DOHH2 (cell line): ENCODE data around the gene USB1.
A peak's percentile ranks its signal among the peaks of the same experiment; 100 is the strongest.

ENCODE experiments used
- H3F3A ChIP-seq: fragments of 200-600 bp; sonication (generic), shearing (Covaris generic); 2 replicates; pipeline ENCODE4 v1.6.0; 2016; ENCODE audit warnings: antibody characterized with exemption, mild to moderate bottlenecking; ENCODE audit not compliant: control insufficient read depth, insufficient read depth
- H3K27ac ChIP-seq: fragments of 200-600 bp; sonication (generic); 2 replicates; pipeline ENCODE4 v1.5.1; 2014; ENCODE audit warnings: low read depth, mild to moderate bottlenecking, low read length, moderate library complexity
- H3K27me3 ChIP-seq: fragments of 200-600 bp; sonication (generic); 2 replicates; pipeline ENCODE4 v1.6.1; 2014; ENCODE audit warnings: mild to moderate bottlenecking, low read length, mixed read lengths; ENCODE audit not compliant: control insufficient read depth
- H3K36me3 ChIP-seq: fragments of 200-600 bp; sonication (generic); 2 replicates; pipeline ENCODE4 v1.6.1; 2014; ENCODE audit warnings: mild to moderate bottlenecking, low read length, moderate library complexity, mixed read lengths; ENCODE audit not compliant: control insufficient read depth
- H3K4me1 ChIP-seq: fragments of 200-600 bp; sonication (generic); 2 replicates; pipeline ENCODE4 v1.6.1; 2014; ENCODE audit warnings: mild to moderate bottlenecking, low read length, mixed read lengths; ENCODE audit not compliant: control insufficient read depth
- H3K4me2 ChIP-seq: fragments of 200-600 bp; sonication (generic); 2 replicates; pipeline ENCODE4 v1.6.0; 2014; ENCODE audit warnings: mild to moderate bottlenecking, low read length, moderate library complexity
- H3K4me3 ChIP-seq: fragments of 200-600 bp; sonication (generic); 2 replicates; pipeline ENCODE4 v1.5.1; 2014; ENCODE audit warnings: mild to moderate bottlenecking, low read length, mixed read lengths
- H3K79me2 ChIP-seq: fragments of 200-600 bp; sonication (generic); 2 replicates; pipeline ENCODE4 v1.6.1; 2014; ENCODE audit warnings: mild to moderate bottlenecking, low read length, mixed read lengths; ENCODE audit not compliant: control insufficient read depth
- H3K9me2 ChIP-seq: fragments of 200-600 bp; sonication (generic); replicated peaks from 2 replicates; pipeline ENCODE4 v1.6.1; 2014; ENCODE audit warnings: mild to moderate bottlenecking, low read length, mixed read lengths; ENCODE audit not compliant: control insufficient read depth
- H3K9me3 ChIP-seq: fragments of 200-600 bp; sonication (generic); 2 replicates; pipeline ENCODE4 v1.6.1; 2014; ENCODE audit warnings: antibody characterized with exemption, low read length, mixed read lengths; ENCODE audit not compliant: control insufficient read depth, insufficient read depth
- H4K20me1 ChIP-seq: fragments of 200-600 bp; sonication (generic); 2 replicates; pipeline ENCODE4 v1.6.0; 2014; ENCODE audit warnings: low read depth, mild to moderate bottlenecking, antibody characterized with exemption, low read length, moderate library complexity; ENCODE audit not compliant: control insufficient read depth, insufficient read depth
- CTCF ChIP-seq: fragments of 200-600 bp; sonication (generic); IDR thresholded peaks from one replicate; pipeline ENCODE4 v1.5.1; 2014; ENCODE audit warnings: antibody characterized with exemption, mild to moderate bottlenecking, low read depth, low read length; ENCODE audit not compliant: poor library complexity, severe bottlenecking
- EZH2phosphoT487 ChIP-seq: fragments of 200-600 bp; sonication (generic); IDR thresholded peaks from 2 replicates; pipeline ENCODE4 v1.6.1; 2017; ENCODE audit warnings: borderline replicate concordance, mild to moderate bottlenecking, antibody characterized with exemption, low read length, moderate library complexity, mixed read lengths

USB1 gene

GRCh38 chr16:58030136-58030840 is 29.1 kb downstream of the USB1 start:
- no peak overlapping the region for H3K4me3 ChIP-seq
- TF ChIP-seq EZH2phosphoT487: no peak
- TF ChIP-seq CTCF: no peak

GRCh38 chr16:58031016-58031800 is 30.0 kb downstream of the USB1 start:
- TF ChIP-seq EZH2phosphoT487: no peak
- TF ChIP-seq CTCF: no peak
- Histone ChIP-seq H3K27ac (no peak overlapping the region), H3K9me2 (no peaks in the 10 kb centered on the region)

More at GRCh38 chr16:58030136-58030840, 29.1 kb downstream of the USB1 start:
- Histone ChIP-seq H3F3A (peaks cover 9% of the 10 kb centered on the region), H4K20me1 (no peaks in the 10 kb centered on the region), H3K9me2 (no peaks in the 10 kb centered on the region), H3K36me3 (no peaks in the 10 kb centered on the region), H3K27me3 (peaks cover 16% of the 10 kb centered on the region), H3K4me2 (no peak overlapping the region), H3K79me2 (peaks cover 3% of the 10 kb centered on the region; the same call in 1 of the 2 replicates), H3K9me3 (no peaks in the 10 kb centered on the region), H3K4me1 (peaks cover 47% of the 10 kb centered on the region), H3K27ac (no peak overlapping the region)

GRCh38 chr16:58032710-58033293 is 31.6 kb downstream of the USB1 start:
- H3K4me2 ChIP-seq: peak overlapping the region; percentile 100

More at GRCh38 chr16:58031016-58031800, 30.0 kb downstream of the USB1 start:
- Histone ChIP-seq H3K36me3 (no peaks in the 10 kb centered on the region), H3K27me3 (peaks cover 13% of the 10 kb centered on the region), H3K79me2 (peaks cover 6% of the 10 kb centered on the region), H3F3A (peaks cover 9% of the 10 kb centered on the region), H3K4me2 (no peak overlapping the region), H3K4me1 (peaks cover 53% of the 10 kb centered on the region), H3K9me3 (no peaks in the 10 kb centered on the region), H4K20me1 (no peaks in the 10 kb centered on the region), H3K4me3 (no peak overlapping the region)

More at GRCh38 chr16:58032710-58033293, 31.6 kb downstream of the USB1 start:
- Histone ChIP-seq H3F3A (peaks cover 9% of the 10 kb centered on the region), H3K9me3 (no peaks in the 10 kb centered on the region), H3K9me2 (no peaks in the 10 kb centered on the region), H3K27me3 (no peaks in the 10 kb centered on the region), H3K4me3 (no peak overlapping the region), H3K36me3 (no peaks in the 10 kb centered on the region), H3K79me2 (peaks cover 8% of the 10 kb centered on the region), H4K20me1 (no peaks in the 10 kb centered on the region), H3K4me1 (peaks cover 51% of the 10 kb centered on the region), H3K27ac (0 out of 2 replicates have a peak overlapping the region, but pooled peaks have one; percentile 4)
- TF ChIP-seq CTCF: no peak
- TF ChIP-seq EZH2phosphoT487: no peak
